Keratinocyte (primary cell): ENCODE data around the gene PKD2. TPM values are rescaled to one million over a fixed set of nuclear protein-coding genes. Genes with fewer than 3 reads are reported as not detected.

Experiments
- DNase-seq: peaks from one replicate; pipeline ENCODE4 v3.0.0-alpha.2; 2011; ENCODE audit warnings: low read depth, missing footprints, low spot score
- FAIRE-seq: peaks from 2 replicates; lab custom pipeline; 2011; peaks lifted over from hg19 to GRCh38; lab: Jason Lieb, UNC
- H2AFZ ChIP-seq: 2 replicates; pipeline ENCODE4 v1.6.0; 2012; ENCODE audit warnings: low read length, control low read depth, inconsistent platforms; ENCODE audit not compliant: control insufficient read depth
- H3K27ac ChIP-seq: 2 replicates; pipeline ENCODE4 v1.5.1; 2011; ENCODE audit warnings: low read length; ENCODE audit not compliant: control insufficient read depth, insufficient read depth
- H3K27me3 ChIP-seq: 3 replicates; pipeline ENCODE4 v1.6.0; 2011; ENCODE audit warnings: low read length; ENCODE audit not compliant: control insufficient read depth, insufficient read depth; ENCODE audit errors: extremely low read depth
- H3K36me3 ChIP-seq, 2 experiments: 2 replicates in 1 of 2; 3 replicates in 1 of 2; pipeline ENCODE4 v1.5.1; 2011; ENCODE audit warnings: low read length in 2 of 2, mild to moderate bottlenecking in 1 of 2; ENCODE audit not compliant: control insufficient read depth in 2 of 2, insufficient read depth in 2 of 2; ENCODE audit errors: extremely low read depth in 1 of 2
- H3K4me1 ChIP-seq: 3 replicates; pipeline ENCODE4 v1.5.1; 2011; ENCODE audit warnings: low read length; ENCODE audit not compliant: control insufficient read depth, insufficient read depth; ENCODE audit errors: extremely low read depth
- H3K4me2 ChIP-seq: 3 replicates; pipeline ENCODE4 v1.6.0; 2011; ENCODE audit warnings: low read depth, low read length; ENCODE audit not compliant: control insufficient read depth, insufficient read depth; ENCODE audit errors: extremely low read depth
- H3K4me3 ChIP-seq, 3 experiments: fragments of 200-600 bp in 1 of 3; sonication (generic) in 1 of 3; 2 replicates in 2 of 3; 3 replicates in 1 of 3; pipeline ENCODE4 v1.5.1; 2011 to 2016; ENCODE audit warnings: low read length in 3 of 3, mild to moderate bottlenecking in 3 of 3, control low read depth in 2 of 3, inconsistent platforms in 1 of 3, low read depth in 1 of 3, mixed read lengths in 1 of 3, mixed run types in 1 of 3, moderate library complexity in 1 of 3; ENCODE audit not compliant: control insufficient read depth in 2 of 3, insufficient read depth in 2 of 3; ENCODE audit errors: extremely low read depth in 1 of 3
- H3K79me2 ChIP-seq: 2 replicates; pipeline ENCODE4 v1.6.0; 2012; ENCODE audit warnings: low read length; ENCODE audit not compliant: control insufficient read depth, insufficient read depth
- H3K9ac ChIP-seq: 3 replicates; pipeline ENCODE4 v1.6.0; 2011; ENCODE audit warnings: low read length; ENCODE audit not compliant: control insufficient read depth, insufficient read depth; ENCODE audit errors: extremely low read depth
- H3K9me1 ChIP-seq: 3 replicates; pipeline ENCODE4 v1.6.0; 2011; ENCODE audit warnings: low read length; ENCODE audit not compliant: control insufficient read depth, insufficient read depth; ENCODE audit errors: extremely low read depth
- H3K9me3 ChIP-seq: 2 replicates; pipeline ENCODE4 v1.5.1; 2012; ENCODE audit warnings: low read depth, low read length; ENCODE audit not compliant: control insufficient read depth
- H4K20me1 ChIP-seq: 3 replicates; pipeline ENCODE4 v1.6.0; 2011; ENCODE audit warnings: low read length; ENCODE audit not compliant: control insufficient read depth, insufficient read depth; ENCODE audit errors: extremely low read depth
- CTCF ChIP-seq, 3 experiments: IDR thresholded peaks in 1 of 3; conservative IDR thresholded peaks in 1 of 3; optimal IDR thresholded peaks in 1 of 3; 2 replicates in 2 of 3; 3 replicates in 1 of 3; pipeline versions ENCODE3 to v1.5.1; 2011; ENCODE audit warnings: low read length in 3 of 3, mild to moderate bottlenecking in 3 of 3, moderate library complexity in 2 of 3, control low read depth in 1 of 3, inconsistent platforms in 1 of 3; ENCODE audit not compliant: insufficient read depth in 2 of 3; ENCODE audit errors: extremely low read depth in 1 of 3
- EZH2 ChIP-seq: IDR thresholded peaks from one replicate; pipeline ENCODE4 v1.6.1; 2012; ENCODE audit warnings: inconsistent platforms, mild to moderate bottlenecking, low read length, moderate library complexity
- dilution Hi-C: fragments of 300-500 bp; cut with MboI; formaldehyde crosslinking; loops from one replicate; pipeline ENCODE4 v1.7.0; 2020; ENCODE audit warnings: low sequenced_read_pairs; ENCODE audit not compliant: extremely low pct_ligation_motif_present
- polyA plus RNA-seq, 5 experiments: library from polyadenylated mRNA; depleted of rRNA in 3 of 5; stranded (reverse) in 3 of 5; stranded (forward) in 1 of 5; unstranded in 1 of 5; fragments of >200 nt; gene quantifications; 1 replicate in 1 of 5; 2 replicates in 3 of 5; 3 replicates in 1 of 5; pipeline versions ENCODE4 v1.2.1 to v1.2.3, GENCODE V29; 2011 to 2012; ENCODE audit warnings: missing spikeins in 2 of 5, low read depth in 1 of 5, low replicate concordance in 1 of 5

The PKD2 gene
- polyA plus RNA-seq, 1 donor (not counting 4 experiments of a cell fraction or from before 2014, with no cell fraction given): 21.5 TPM

DNA sequence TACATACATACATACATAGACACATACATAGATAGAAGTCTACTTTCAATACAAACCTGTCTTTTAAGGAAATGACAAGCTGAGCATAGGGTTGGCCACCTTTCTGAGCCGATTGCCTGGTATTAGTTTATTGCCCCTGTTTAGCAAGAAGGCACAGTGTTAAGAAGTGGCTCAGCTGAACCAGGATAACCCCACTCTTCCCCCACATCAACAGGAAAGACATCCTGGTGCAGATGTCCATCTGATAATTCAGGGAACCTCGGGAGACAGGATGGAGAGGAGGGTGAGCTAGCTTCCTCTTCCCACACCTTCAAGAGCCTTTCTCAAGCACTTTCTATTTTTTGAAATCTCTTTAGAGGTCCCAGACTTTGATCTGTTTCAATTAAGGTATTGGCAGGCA, 52.3 kb downstream of the PKD2 start:
- DNase-seq: no peak

GRCh38 chr4:88060431-88060830, 53.0 kb downstream of the PKD2 start:
- dilution Hi-C loops: no loop called here
- Histone ChIP-seq H3K9ac (no peak overlapping the region), H3K4me1 (no peaks in the 10 kb centered on the region), H3K36me3 (peaks cover 3 to 5% of the 10 kb centered on the region in 2 experiments), H3K9me3 (no peaks in the 10 kb centered on the region), H3K4me2 (no peak overlapping the region), H3K9me1 (no peaks in the 10 kb centered on the region), H3K79me2 (no peaks in the 10 kb centered on the region), H2AFZ (no peak overlapping the region), H3K4me3 (no peak overlapping the region), H4K20me1 (no peaks in the 10 kb centered on the region), H3K27me3 (no peaks in the 10 kb centered on the region), H3K27ac (no peak overlapping the region)
- no peak for FAIRE-seq
- no peak for DNase-seq
- TF ChIP-seq CTCF (optimal IDR thresholded peaks at IDR 0.05 in 1 of 3, IDR thresholded peaks at IDR 0.05 in 1 of 3, conservative IDR thresholded peaks at IDR 0.05 in 1 of 3; ENCODE audit: extremely low read depth in 1 of 3, insufficient read depth in 2 of 3, low read length in 3 of 3) (no peak), EZH2 (no peak)

More for the DNA sequence above, 52.3 kb downstream of the PKD2 start:
- H3K9me1 ChIP-seq: no peaks in the 10 kb centered on the region
- no peak overlapping the region for H3K9ac ChIP-seq
- no peak overlapping the region for H3K4me2 ChIP-seq
- FAIRE-seq: no peak
- TF ChIP-seq CTCF (optimal IDR thresholded peaks at IDR 0.05 in 1 of 3, IDR thresholded peaks at IDR 0.05 in 1 of 3, conservative IDR thresholded peaks at IDR 0.05 in 1 of 3; ENCODE audit: extremely low read depth in 1 of 3, insufficient read depth in 2 of 3, low read length in 3 of 3) (no peak), EZH2 (no peak)
- H3K27ac ChIP-seq: no peak overlapping the region
- no peaks in the 10 kb centered on the region for H3K9me3 ChIP-seq
- dilution Hi-C loops: no loop called here
- peaks cover 3 to 5% of the 10 kb centered on the region in 2 experiments for H3K36me3 ChIP-seq
- no peaks in the 10 kb centered on the region for H3K27me3 ChIP-seq
- no peak overlapping the region for H3K4me3 ChIP-seq
- H4K20me1 ChIP-seq: no peaks in the 10 kb centered on the region
- no peaks in the 10 kb centered on the region for H3K4me1 ChIP-seq
- H2AFZ ChIP-seq: no peak overlapping the region
- H3K79me2 ChIP-seq: no peaks in the 10 kb centered on the region
